Fibroblast of upper back skin (primary cell): ENCODE data around the gene ABO.
"Not testable (repeated sequence)": the region's sequence is repeated elsewhere in the genome, so short reads cannot be mapped to it uniquely, and the experiment has no call there.

Experiments
- DNase-seq: peaks from one replicate; pipeline ENCODE4 v3.0.0-alpha.2; 2013

ABO gene

GRCh38 chr9:133261753-133262120 lies 13.3 kb downstream of the ABO start:
- no peak for DNase-seq

- no peak for DNase-seq
These were observed 13.8 kb downstream of the ABO start for GRCh38 chr9:133261103-133261752.

GRCh38 chr9:133260334-133261102 lies 14.5 kb downstream of the ABO start:
- no peak for DNase-seq

GRCh38 chr9:133258061-133259015 lies 16.7 kb downstream of the ABO start:
- no peak for DNase-seq

GRCh38 chr9:133257465-133257956 lies 17.5 kb downstream of the ABO start:
- no peak for DNase-seq

- no peak for DNase-seq
These were observed 18.3 kb downstream of the ABO start for GRCh38 chr9:133256686-133257091.

- no peak for DNase-seq
These were observed 18.9 kb downstream of the ABO start for GRCh38 chr9:133256136-133256461.

GRCh38 chr9:133255371-133256135 lies 19.4 kb downstream of the ABO start:
- DNase-seq, result no peak

- DNase-seq, result no peak
These were observed 20.5 kb downstream of the ABO start for GRCh38 chr9:133254471-133254870.

- DNase-seq, result no peak
These were observed 21.7 kb downstream of the ABO start for GRCh38 chr9:133253268-133253667.

GRCh38 chr9:133252301-133253020 lies 22.5 kb downstream of the ABO start:
- DNase-seq, result no peak

GRCh38 chr9:133251773-133252172 lies 23.2 kb downstream of the ABO start:
- no peak for DNase-seq

- DNase-seq, result not testable (repeated sequence)
These were observed 23.8 kb downstream of the ABO start for GRCh38 chr9:133251221-133251620.

GRCh38 chr9:133250741-133251170 lies 24.2 kb downstream of the ABO start:
- no peak for DNase-seq

GRCh38 chr9:133249337-133249736 lies 25.7 kb downstream of the ABO start:
- DNase-seq, result no peak

- DNase-seq, result no peak
These were observed 26.2 kb downstream of the ABO start for GRCh38 chr9:133248726-133249295.

- no peak for DNase-seq
These were observed 27.4 kb downstream of the ABO start for GRCh38 chr9:133247632-133248031.

- DNase-seq, result no peak
These were observed 28.0 kb downstream of the ABO start for GRCh38 chr9:133246991-133247390.

- DNase-seq, result no peak
These were observed 28.4 kb downstream of the ABO start for GRCh38 chr9:133246562-133246961.

GRCh38 chr9:133242991-133243390 lies 32.0 kb downstream of the ABO start:
- no peak for DNase-seq

- DNase-seq, result no peak
These were observed 32.8 kb downstream of the ABO start for GRCh38 chr9:133242241-133242640.
